GM23338 (cell line): Measurements from ENCODE around the gene NEK4. TPM values are rescaled to one million over a fixed set of nuclear protein-coding genes. Genes with fewer than 3 reads are reported as not detected.
A peak's percentile ranks its signal among the peaks of the same experiment; 100 is the strongest.
"Not testable (repeated sequence)": the region's sequence is repeated elsewhere in the genome, so short reads cannot be mapped to it uniquely, and the experiment has no call there.

Source experiments
- ATAC-seq: fragments of 200-7000 bp; cut with Tn5 transposase; 3 replicates; pipeline ENCODE4 v1.9.1; 2020
- DNase-seq: peaks from one replicate; pipeline ENCODE4 v3.0.0-alpha.2; 2015; ENCODE audit warnings: low spot score
- H2AFZ ChIP-seq: fragments of 200-600 bp; sonication (generic); 2 replicates; pipeline ENCODE4 v1.8.0; 2016; ENCODE audit warnings: antibody characterized with exemption, mild to moderate bottlenecking, moderate library complexity
- H3F3A ChIP-seq: fragments of 200-600 bp; sonication (generic); replicated peaks from 2 replicates; pipeline ENCODE4 v1.8.0; 2017; ENCODE audit warnings: antibody characterized with exemption, mixed run types, low read depth
- H3K27ac ChIP-seq: fragments of 200-600 bp; sonication (generic); 2 replicates; pipeline ENCODE4 v1.6.1; 2016; ENCODE audit warnings: low read depth
- H3K27me3 ChIP-seq: fragments of 200-600 bp; sonication (generic); 2 replicates; pipeline ENCODE4 v1.8.0; 2016; ENCODE audit warnings: mild to moderate bottlenecking, mixed run types, moderate library complexity; ENCODE audit not compliant: insufficient read depth
- H3K36me3 ChIP-seq: fragments of 200-600 bp; sonication (generic); 2 replicates; pipeline ENCODE4 v1.8.0; 2016; ENCODE audit warnings: mild to moderate bottlenecking; ENCODE audit not compliant: insufficient read depth
- H3K4me1 ChIP-seq: fragments of 200-600 bp; sonication (generic); 2 replicates; pipeline ENCODE4 v1.8.0; 2016; ENCODE audit warnings: mild to moderate bottlenecking, moderate library complexity; ENCODE audit not compliant: insufficient read depth
- H3K4me2 ChIP-seq: fragments of 200-600 bp; sonication (generic); 2 replicates; pipeline ENCODE4 v1.7.1; 2017; ENCODE audit warnings: mixed run types
- H3K4me3 ChIP-seq: fragments of 200-600 bp; sonication (generic); 2 replicates; pipeline ENCODE4 v1.6.1; 2016; ENCODE audit warnings: mixed run types
- H3K79me2 ChIP-seq: fragments of 200-600 bp; sonication (generic); replicated peaks from 2 replicates; pipeline ENCODE4 v1.8.0; 2017; ENCODE audit warnings: mild to moderate bottlenecking; ENCODE audit not compliant: insufficient read depth
- H3K9me2 ChIP-seq: fragments of 200-600 bp; sonication (generic); 2 replicates; pipeline ENCODE4 v1.8.0; 2017; ENCODE audit not compliant: insufficient read depth
- H4K20me1 ChIP-seq: fragments of 200-600 bp; sonication (generic); replicated peaks from 2 replicates; pipeline ENCODE4 v1.8.0; 2017; ENCODE audit warnings: mild to moderate bottlenecking; ENCODE audit not compliant: insufficient read depth
- H3K27ac Mint-ChIP-seq: 2 replicates; pipeline ENCODE4 v1.8.0; 2020; ENCODE audit warnings: inconsistent platforms, mild to moderate bottlenecking, moderate library complexity, mixed read lengths
- H3K27me3 Mint-ChIP-seq: 3 replicates; pipeline ENCODE4 v1.8.0; 2022; ENCODE audit warnings: low read depth, mild to moderate bottlenecking, moderate library complexity, mixed read lengths, inconsistent platforms; ENCODE audit not compliant: insufficient read depth, poor library complexity
- H3K36me3 Mint-ChIP-seq: 3 replicates; pipeline ENCODE4 v1.8.0; 2021; ENCODE audit warnings: low read depth, mild to moderate bottlenecking, inconsistent platforms, moderate library complexity, mixed read lengths
- H3K4me1 Mint-ChIP-seq: 3 replicates; pipeline ENCODE4 v1.8.0; 2020; ENCODE audit warnings: mild to moderate bottlenecking, inconsistent platforms, mixed read lengths
- H3K4me3 Mint-ChIP-seq: 3 replicates; pipeline ENCODE4 v1.8.0; 2021; ENCODE audit warnings: moderate library complexity, mild to moderate bottlenecking, inconsistent platforms, mixed read lengths
- H3K9me3 Mint-ChIP-seq: 3 replicates; pipeline ENCODE4 v1.8.0; 2020; ENCODE audit warnings: moderate library complexity, mild to moderate bottlenecking, inconsistent platforms, mixed read lengths
- CREB1 ChIP-seq: fragments of 250-450 bp; sonication (Bioruptor Pico); IDR thresholded peaks from 2 replicates; pipeline ENCODE4 v1.5.0; 2020; ENCODE audit warnings: low read depth, mild to moderate bottlenecking, moderate library complexity
- EZH2 ChIP-seq: fragments of 200-600 bp; sonication (generic); IDR thresholded peaks from one replicate; pipeline ENCODE4 v1.8.0; 2017; ENCODE audit warnings: antibody characterized with exemption, mild to moderate bottlenecking, low read depth; ENCODE audit not compliant: unreplicated experiment
- EZH2phosphoT487 ChIP-seq: fragments of 200-600 bp; sonication (generic); IDR thresholded peaks from one replicate; pipeline ENCODE4 v1.8.1; 2018; ENCODE audit warnings: antibody characterized with exemption; ENCODE audit not compliant: unreplicated experiment
- JUNB ChIP-seq: IDR thresholded peaks from one replicate; pipeline ENCODE4 v1.6.1; 2016; ENCODE audit warnings: antibody characterized with exemption; ENCODE audit not compliant: unreplicated experiment
- NANOG ChIP-seq: IDR thresholded peaks from 2 replicates; pipeline ENCODE4 v1.6.1; 2016; ENCODE audit warnings: antibody characterized with exemption, borderline replicate concordance
- POLR2AphosphoS5 ChIP-seq: IDR thresholded peaks from 2 replicates; pipeline ENCODE4 v1.6.1; 2016; ENCODE audit warnings: antibody characterized with exemption, low read depth
- STAT1 ChIP-seq: IDR thresholded peaks from one replicate; pipeline ENCODE4 v1.6.1; 2016; ENCODE audit warnings: antibody characterized with exemption; ENCODE audit not compliant: unreplicated experiment
- ZNF331 ChIP-seq: fragments of 250-450 bp; sonication (Bioruptor Pico); IDR thresholded peaks from 2 replicates; pipeline ENCODE4 v1.5.0; 2020; ENCODE audit warnings: low read depth, mild to moderate bottlenecking, moderate library complexity
- polyA plus RNA-seq: library from polyadenylated mRNA; unstranded; fragments of >200 nt; fragmentation: Nextera tagmentation; extraction: Ambion mirVana; gene quantifications from 2 replicates; pipeline ENCODE4 v1.2.1, GENCODE V29; 2016
- total RNA-seq: library from RNA; depleted of rRNA; stranded (reverse); fragments of >200 nt; shearing (Covaris generic); gene quantifications from 2 replicates; pipeline ENCODE4 v1.2.3, GENCODE V29; 2014
- TF ChIP-seq, protein P1 (sequence below): fragments of 250-450 bp; sonication (Bioruptor Pico); IDR thresholded peaks from 2 replicates; pipeline ENCODE4 v1.5.0; 2020; ENCODE audit warnings: mild to moderate bottlenecking, moderate library complexity
- TF ChIP-seq, protein P2 (sequence below), 2 experiments: fragments of 200-600 bp in 1 of 2; sonication (generic) in 1 of 2; conservative IDR thresholded peaks; 2 replicates each; pipeline versions ENCODE4 v1.5.1 to v1.6.1; 2016 to 2017; ENCODE audit warnings: antibody characterized with exemption in 2 of 2, low read depth in 2 of 2, mild to moderate bottlenecking in 2 of 2, moderate library complexity in 1 of 2
- TF ChIP-seq, protein P3 (sequence below): IDR thresholded peaks from 2 replicates; pipeline ENCODE4 v1.6.1; 2016; ENCODE audit warnings: antibody characterized with exemption

The NEK4 gene
- total and polyA plus RNA-seq, 2 experiments from 2014 or later, result 8.6 to 42.7 TPM

DNA sequence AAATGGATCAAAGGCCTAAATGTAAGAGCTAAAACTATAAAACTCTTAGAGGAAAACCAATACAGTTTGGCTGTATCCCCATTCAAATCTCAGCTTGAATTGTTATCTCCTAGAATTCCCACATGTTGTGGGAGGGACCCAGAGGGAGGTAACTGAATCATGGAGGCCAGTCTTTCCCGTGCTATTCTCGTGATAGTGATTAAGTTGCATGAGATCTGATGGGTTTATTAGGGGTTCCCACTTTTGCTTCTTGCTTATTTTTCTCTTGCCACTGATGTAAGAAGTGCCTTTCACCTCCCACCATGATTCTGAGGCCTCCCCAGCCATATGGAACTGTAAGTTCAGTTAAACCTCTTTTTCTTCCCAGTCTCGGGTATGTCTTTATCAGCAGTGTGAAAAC, 94.5 kb downstream of the NEK4 start:
- not testable (repeated sequence) for H2AFZ ChIP-seq, H3K9me2 ChIP-seq, H3K27me3 ChIP-seq, H3K27ac ChIP-seq, H3K4me1 Mint-ChIP-seq, H3K27me3 Mint-ChIP-seq, DNase-seq, H3K27ac Mint-ChIP-seq, H3K4me1 ChIP-seq, ATAC-seq, H3K4me3 ChIP-seq, H4K20me1 ChIP-seq, H3K9me3 Mint-ChIP-seq, H3K4me2 ChIP-seq, H3K4me3 Mint-ChIP-seq, H3F3A ChIP-seq
- peaks cover 53% of the 10 kb centered on the region for H3K36me3 Mint-ChIP-seq
- Histone ChIP-seq H3K36me3 (peaks cover 36% of the 10 kb centered on the region), H3K79me2 (peaks cover 26% of the 10 kb centered on the region)

DNA sequence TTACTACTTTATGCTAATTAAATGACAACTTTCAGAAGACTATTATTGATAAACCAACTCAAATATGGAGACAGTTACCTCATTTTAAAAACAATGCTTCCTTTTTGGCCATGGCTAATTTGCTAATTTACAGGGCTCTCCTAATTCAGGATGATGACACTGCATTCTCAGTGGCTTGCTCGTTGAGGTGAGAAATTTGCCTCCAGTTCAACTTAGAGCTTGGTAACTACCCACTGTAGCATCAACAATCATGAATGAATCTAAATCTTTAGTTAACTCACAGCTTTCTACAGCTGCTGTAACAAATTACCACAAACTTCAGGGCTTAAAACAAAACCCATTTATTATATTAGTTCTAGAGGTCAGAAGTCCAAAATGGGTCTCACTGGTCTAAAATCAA, 99.1 kb downstream of the NEK4 start:
- ATAC-seq (no peak), DNase-seq (no peak)
- Histone ChIP-seq H3K4me2 (no peak overlapping the region), H2AFZ (no peak overlapping the region), H3K4me3 (no peak overlapping the region), H3K27ac (no peak overlapping the region), H3K9me2 (no peaks in the 10 kb centered on the region), H3K36me3 (peaks cover 17% of the 10 kb centered on the region), H3K4me1 (peaks cover 13% of the 10 kb centered on the region; the same call in 1 of the 2 replicates), H3K27me3 (no peaks in the 10 kb centered on the region), H3F3A (0 out of 2 replicates have a peak, but pooled peaks cover 7% of the 10 kb centered on the region), H3K79me2 (peaks cover 23% of the 10 kb centered on the region), H4K20me1 (peaks cover 13% of the 10 kb centered on the region)
- no peaks in the 10 kb centered on the region for H3K9me3 Mint-ChIP-seq
- H3K27me3 Mint-ChIP-seq, result no peaks in the 10 kb centered on the region
- peak overlapping the region; percentile 72 for H3K27ac Mint-ChIP-seq
- H3K4me3 Mint-ChIP-seq, result no peak overlapping the region
- peaks cover 37% of the 10 kb centered on the region for H3K36me3 Mint-ChIP-seq
- peaks cover 3% of the 10 kb centered on the region; the same call in 2 of the 3 replicates for H3K4me1 Mint-ChIP-seq
- TF ChIP-seq EZH2 (no peak), ZNF331 (CRISPR knock-in tag) (no peak), STAT1 (no peak), EZH2phosphoT487 (no peak), CREB1 (CRISPR knock-in tag) (no peak), JUNB (no peak), POLR2AphosphoS5 (no peak), NANOG (no peak)
- TF ChIP-seq, protein P1, sequence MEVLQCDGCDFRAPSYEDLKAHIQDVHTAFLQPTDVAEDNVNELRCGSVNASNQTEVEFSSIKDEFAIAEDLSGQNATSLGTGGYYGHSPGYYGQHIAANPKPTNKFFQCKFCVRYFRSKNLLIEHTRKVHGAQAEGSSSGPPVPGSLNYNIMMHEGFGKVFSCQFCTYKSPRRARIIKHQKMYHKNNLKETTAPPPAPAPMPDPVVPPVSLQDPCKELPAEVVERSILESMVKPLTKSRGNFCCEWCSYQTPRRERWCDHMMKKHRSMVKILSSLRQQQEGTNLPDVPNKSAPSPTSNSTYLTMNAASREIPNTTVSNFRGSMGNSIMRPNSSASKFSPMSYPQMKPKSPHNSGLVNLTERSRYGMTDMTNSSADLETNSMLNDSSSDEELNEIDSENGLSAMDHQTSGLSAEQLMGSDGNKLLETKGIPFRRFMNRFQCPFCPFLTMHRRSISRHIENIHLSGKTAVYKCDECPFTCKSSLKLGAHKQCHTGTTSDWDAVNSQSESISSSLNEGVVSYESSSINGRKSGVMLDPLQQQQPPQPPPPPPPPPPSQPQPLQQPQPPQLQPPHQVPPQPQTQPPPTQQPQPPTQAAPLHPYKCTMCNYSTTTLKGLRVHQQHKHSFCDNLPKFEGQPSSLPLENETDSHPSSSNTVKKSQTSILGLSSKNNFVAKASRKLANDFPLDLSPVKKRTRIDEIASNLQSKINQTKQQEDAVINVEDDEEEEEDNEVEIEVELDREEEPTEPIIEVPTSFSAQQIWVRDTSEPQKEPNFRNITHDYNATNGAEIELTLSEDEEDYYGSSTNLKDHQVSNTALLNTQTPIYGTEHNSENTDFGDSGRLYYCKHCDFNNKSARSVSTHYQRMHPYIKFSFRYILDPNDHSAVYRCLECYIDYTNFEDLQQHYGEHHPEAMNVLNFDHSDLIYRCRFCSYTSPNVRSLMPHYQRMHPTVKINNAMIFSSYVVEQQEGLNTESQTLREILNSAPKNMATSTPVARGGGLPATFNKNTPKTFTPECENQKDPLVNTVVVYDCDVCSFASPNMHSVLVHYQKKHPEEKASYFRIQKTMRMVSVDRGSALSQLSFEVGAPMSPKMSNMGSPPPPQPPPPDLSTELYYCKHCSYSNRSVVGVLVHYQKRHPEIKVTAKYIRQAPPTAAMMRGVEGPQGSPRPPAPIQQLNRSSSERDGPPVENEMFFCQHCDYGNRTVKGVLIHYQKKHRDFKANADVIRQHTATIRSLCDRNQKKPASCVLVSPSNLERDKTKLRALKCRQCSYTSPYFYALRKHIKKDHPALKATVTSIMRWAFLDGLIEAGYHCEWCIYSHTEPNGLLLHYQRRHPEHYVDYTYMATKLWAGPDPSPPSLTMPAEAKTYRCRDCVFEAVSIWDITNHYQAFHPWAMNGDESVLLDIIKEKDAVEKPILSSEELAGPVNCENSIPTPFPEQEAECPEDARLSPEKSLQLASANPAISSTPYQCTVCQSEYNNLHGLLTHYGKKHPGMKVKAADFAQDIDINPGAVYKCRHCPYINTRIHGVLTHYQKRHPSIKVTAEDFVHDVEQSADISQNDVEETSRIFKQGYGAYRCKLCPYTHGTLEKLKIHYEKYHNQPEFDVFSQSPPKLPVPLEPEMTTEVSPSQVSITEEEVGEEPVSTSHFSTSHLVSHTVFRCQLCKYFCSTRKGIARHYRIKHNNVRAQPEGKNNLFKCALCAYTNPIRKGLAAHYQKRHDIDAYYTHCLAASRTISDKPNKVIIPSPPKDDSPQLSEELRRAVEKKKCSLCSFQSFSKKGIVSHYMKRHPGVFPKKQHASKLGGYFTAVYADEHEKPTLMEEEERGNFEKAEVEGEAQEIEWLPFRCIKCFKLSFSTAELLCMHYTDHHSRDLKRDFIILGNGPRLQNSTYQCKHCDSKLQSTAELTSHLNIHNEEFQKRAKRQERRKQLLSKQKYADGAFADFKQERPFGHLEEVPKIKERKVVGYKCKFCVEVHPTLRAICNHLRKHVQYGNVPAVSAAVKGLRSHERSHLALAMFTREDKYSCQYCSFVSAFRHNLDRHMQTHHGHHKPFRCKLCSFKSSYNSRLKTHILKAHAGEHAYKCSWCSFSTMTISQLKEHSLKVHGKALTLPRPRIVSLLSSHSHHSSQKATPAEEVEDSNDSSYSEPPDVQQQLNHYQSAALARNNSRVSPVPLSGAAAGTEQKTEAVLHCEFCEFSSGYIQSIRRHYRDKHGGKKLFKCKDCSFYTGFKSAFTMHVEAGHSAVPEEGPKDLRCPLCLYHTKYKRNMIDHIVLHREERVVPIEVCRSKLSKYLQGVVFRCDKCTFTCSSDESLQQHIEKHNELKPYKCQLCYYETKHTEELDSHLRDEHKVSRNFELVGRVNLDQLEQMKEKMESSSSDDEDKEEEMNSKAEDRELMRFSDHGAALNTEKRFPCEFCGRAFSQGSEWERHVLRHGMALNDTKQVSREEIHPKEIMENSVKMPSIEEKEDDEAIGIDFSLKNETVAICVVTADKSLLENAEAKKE (CRISPR knock-in tag), result no peak
- TF ChIP-seq, protein P2, sequence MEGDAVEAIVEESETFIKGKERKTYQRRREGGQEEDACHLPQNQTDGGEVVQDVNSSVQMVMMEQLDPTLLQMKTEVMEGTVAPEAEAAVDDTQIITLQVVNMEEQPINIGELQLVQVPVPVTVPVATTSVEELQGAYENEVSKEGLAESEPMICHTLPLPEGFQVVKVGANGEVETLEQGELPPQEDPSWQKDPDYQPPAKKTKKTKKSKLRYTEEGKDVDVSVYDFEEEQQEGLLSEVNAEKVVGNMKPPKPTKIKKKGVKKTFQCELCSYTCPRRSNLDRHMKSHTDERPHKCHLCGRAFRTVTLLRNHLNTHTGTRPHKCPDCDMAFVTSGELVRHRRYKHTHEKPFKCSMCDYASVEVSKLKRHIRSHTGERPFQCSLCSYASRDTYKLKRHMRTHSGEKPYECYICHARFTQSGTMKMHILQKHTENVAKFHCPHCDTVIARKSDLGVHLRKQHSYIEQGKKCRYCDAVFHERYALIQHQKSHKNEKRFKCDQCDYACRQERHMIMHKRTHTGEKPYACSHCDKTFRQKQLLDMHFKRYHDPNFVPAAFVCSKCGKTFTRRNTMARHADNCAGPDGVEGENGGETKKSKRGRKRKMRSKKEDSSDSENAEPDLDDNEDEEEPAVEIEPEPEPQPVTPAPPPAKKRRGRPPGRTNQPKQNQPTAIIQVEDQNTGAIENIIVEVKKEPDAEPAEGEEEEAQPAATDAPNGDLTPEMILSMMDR (conservative IDR thresholded peaks at IDR 0.05; ENCODE audit: low read depth in 2 of 2), result no peak
- TF ChIP-seq, protein P3, sequence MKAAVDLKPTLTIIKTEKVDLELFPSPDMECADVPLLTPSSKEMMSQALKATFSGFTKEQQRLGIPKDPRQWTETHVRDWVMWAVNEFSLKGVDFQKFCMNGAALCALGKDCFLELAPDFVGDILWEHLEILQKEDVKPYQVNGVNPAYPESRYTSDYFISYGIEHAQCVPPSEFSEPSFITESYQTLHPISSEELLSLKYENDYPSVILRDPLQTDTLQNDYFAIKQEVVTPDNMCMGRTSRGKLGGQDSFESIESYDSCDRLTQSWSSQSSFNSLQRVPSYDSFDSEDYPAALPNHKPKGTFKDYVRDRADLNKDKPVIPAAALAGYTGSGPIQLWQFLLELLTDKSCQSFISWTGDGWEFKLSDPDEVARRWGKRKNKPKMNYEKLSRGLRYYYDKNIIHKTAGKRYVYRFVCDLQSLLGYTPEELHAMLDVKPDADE, result no peak
